ENCODE data around the gene RAX.
A peak's percentile ranks its signal among the peaks of the same experiment; 100 is the strongest.

Gene RAX

GRCh38 chr18:59274533-59274928 lies 1.3 kb upstream of the RAX start:
- H3K4me3 ChIP-seq (ENCODE audit: low read depth, low read length): no peak overlapping the region
- TF ChIP-seq MAX (IDR thresholded peaks at IDR 0.05; ENCODE audit: low read depth, low read length): no peak
- TF ChIP-seq CTCF (IDR thresholded peaks at IDR 0.05; ENCODE audit: low read depth, low read length): no peak
- no peak for TF ChIP-seq POLR2A (IDR thresholded peaks at IDR 0.05; ENCODE audit: extremely low read depth, insufficient read length)
- no peak for TF ChIP-seq MYC (IDR thresholded peaks at IDR 0.05; ENCODE audit: low read depth, low read length)
- DNase-seq (ENCODE audit: low read depth): no peak

DNA sequence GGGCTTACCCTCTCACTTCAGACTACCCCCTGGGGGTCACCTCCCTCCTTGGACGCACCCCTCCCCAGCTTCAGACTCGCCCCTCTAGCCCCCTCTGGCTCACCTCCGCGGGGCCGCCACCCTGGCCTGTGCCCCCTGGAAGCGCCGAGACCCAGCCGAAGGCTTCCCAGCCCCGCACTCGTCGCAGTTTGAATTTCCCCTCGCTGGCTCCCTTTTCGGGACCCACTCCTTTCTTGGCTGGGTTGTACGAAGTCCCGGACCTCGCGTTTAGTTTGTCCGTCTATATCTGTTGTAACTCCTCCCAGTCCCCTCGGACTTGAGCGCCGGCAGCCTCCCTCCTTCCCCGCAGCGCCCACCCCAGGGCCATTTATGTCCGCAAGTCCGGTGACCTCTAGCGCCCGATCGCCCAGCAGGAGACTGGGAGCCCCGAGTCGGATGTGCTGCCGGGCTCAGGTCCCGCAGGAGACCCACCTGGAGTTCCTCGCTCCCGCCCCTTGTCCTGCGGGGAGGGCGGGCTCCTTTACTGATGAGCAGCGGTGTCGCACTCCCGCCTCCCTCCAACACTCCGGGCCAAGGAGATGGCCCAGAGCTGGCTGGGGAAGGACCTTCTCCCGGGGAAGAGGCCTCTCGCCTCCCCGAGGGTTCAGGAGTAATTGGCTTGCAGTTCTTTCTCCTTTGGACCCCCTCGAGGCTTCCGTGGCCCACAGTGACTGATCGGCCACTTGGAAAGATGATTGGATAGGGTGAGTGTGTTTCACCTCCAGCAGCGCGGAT lies 692 bp upstream of the RAX start:
- TF ChIP-seq MYC (IDR thresholded peaks at IDR 0.05; ENCODE audit: low read depth, low read length) (no peak), POLR2A (IDR thresholded peaks at IDR 0.05; ENCODE audit: extremely low read depth, insufficient read length) (no peak), CTCF (IDR thresholded peaks at IDR 0.05; ENCODE audit: low read depth, low read length) (no peak), MAX (IDR thresholded peaks at IDR 0.05; ENCODE audit: low read depth, low read length) (no peak)
- no peak for DNase-seq (ENCODE audit: low read depth)
- H3K4me3 ChIP-seq (ENCODE audit: low read depth, low read length): no peak overlapping the region

GRCh38 chr18:59272221-59272888 lies 899 bp downstream of the RAX start:
- DNase-seq (ENCODE audit: low read depth): no peak
- H3K4me3 ChIP-seq (ENCODE audit: low read depth, low read length): no peak overlapping the region
- TF ChIP-seq CTCF (IDR thresholded peaks at IDR 0.05; ENCODE audit: low read depth, low read length) (no peak), POLR2A (IDR thresholded peaks at IDR 0.05; ENCODE audit: extremely low read depth, insufficient read length) (no peak), MAX (IDR thresholded peaks at IDR 0.05; ENCODE audit: low read depth, low read length) (no peak), MYC (IDR thresholded peaks at IDR 0.05; ENCODE audit: low read depth, low read length) (no peak)

DNA sequence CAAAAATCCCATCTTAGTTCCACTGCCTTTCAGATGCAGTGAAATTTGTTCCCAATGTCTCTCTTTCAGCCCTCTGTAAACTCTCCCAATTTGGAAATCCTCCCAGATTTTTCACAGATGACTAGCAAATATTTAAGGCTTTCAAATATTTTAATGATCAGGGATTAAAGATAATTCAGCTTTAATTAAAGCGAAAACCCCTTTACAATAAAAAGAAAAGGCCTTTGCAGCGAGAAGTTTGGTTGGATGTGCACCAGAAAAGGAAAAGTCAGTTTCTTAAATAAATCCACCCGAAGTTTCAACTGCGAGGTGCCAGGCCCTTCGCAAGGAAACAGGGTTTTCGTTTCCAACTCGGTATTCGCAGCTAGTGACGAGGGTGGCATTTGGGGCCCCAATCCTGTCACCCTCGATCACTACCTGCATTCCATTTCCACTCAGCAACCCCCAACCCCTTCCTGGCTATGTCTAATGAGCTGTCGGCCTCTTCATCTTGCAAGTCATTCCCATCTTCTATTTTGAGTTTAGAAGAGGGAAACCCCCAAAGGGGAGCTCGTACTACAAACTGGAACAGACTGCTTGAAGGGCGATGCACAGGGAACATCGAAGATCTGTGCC lies 1.5 kb downstream of the RAX start:
- no peak overlapping the region for H3K4me3 ChIP-seq (ENCODE audit: low read depth, low read length)
- TF ChIP-seq MAX (IDR thresholded peaks at IDR 0.05; ENCODE audit: low read depth, low read length) (no peak), CTCF (IDR thresholded peaks at IDR 0.05; ENCODE audit: low read depth, low read length) (no peak), POLR2A (IDR thresholded peaks at IDR 0.05; ENCODE audit: extremely low read depth, insufficient read length) (no peak), MYC (IDR thresholded peaks at IDR 0.05; ENCODE audit: low read depth, low read length) (no peak)

GRCh38 chr18:59270689-59271257 lies 2.5 kb downstream of the RAX start:
- peak; percentile 18 for DNase-seq (ENCODE audit: low read depth)
- TF ChIP-seq CTCF (IDR thresholded peaks at IDR 0.05; ENCODE audit: low read depth, low read length): no peak
- no peak for TF ChIP-seq MYC (IDR thresholded peaks at IDR 0.05; ENCODE audit: low read depth, low read length)
- no peak for TF ChIP-seq POLR2A (IDR thresholded peaks at IDR 0.05; ENCODE audit: extremely low read depth, insufficient read length)
- TF ChIP-seq MAX (IDR thresholded peaks at IDR 0.05; ENCODE audit: low read depth, low read length): no peak
- no peak overlapping the region for H3K4me3 ChIP-seq (ENCODE audit: low read depth, low read length)

More for the DNA sequence above, 1.5 kb downstream of the RAX start:
- DNase-seq (ENCODE audit: low read depth): no peak

All from NB4 (cell line).